ENCODE measurements around the gene GALR1.
A peak's percentile ranks its signal among the peaks of the same experiment; 100 is the strongest.
"Not testable (repeated sequence)": the region's sequence is repeated elsewhere in the genome, so short reads cannot be mapped to it uniquely, and the experiment has no call there.

The GALR1 gene, protein sequence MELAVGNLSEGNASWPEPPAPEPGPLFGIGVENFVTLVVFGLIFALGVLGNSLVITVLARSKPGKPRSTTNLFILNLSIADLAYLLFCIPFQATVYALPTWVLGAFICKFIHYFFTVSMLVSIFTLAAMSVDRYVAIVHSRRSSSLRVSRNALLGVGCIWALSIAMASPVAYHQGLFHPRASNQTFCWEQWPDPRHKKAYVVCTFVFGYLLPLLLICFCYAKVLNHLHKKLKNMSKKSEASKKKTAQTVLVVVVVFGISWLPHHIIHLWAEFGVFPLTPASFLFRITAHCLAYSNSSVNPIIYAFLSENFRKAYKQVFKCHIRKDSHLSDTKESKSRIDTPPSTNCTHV

DNA sequence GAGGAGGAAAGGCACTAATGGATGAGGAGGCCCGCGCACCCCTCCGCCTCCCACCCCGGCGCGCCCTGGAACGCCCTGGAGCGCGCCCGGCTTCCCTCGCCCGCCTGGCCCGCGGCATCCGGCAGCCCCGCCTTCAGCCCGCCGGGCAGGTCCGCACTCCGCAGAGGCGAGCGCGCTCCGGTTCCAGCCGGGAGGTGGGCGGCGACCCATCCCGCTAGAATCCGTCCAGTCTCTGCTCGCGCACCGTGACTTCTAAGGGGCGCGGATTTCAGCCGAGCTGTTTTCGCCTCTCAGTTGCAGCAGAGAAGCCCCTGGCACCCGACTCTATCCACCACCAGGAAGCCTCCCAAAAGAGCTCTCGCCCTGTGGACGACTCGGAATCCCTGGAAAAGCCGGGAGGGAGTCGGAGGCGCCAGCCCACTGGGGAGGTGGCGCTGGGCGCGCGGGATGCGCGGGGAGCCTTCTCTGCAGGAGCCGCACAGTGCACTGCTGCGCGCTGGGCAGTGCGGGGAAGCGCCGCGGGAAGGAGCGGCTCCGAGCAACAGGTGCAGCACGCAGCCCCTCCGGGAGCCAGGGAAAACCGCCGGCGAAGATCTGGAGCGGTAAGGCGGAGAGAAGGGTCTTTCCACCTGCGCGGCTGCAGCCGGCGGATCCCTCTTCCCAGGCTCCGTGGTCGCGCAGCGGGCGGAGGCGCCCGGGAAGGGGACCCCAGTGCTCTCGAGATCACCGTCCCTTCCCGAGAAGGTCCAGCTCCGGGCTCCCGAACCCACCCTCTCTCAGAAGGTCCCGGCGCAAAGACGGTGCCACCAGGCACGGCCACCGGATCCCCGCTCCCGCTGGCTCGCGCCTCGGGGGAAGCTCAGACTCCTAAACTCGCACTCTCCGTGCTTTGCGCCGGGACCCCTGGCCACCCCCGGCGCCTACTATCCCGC, at the start of gene GALR1:
Gene GALR1 (plus strand): TSS at position 280 of the 932 bp plus-strand sequence. CDS start 701 bp downstream, outside the sequence.
- DNase-seq = no peak

DNA sequence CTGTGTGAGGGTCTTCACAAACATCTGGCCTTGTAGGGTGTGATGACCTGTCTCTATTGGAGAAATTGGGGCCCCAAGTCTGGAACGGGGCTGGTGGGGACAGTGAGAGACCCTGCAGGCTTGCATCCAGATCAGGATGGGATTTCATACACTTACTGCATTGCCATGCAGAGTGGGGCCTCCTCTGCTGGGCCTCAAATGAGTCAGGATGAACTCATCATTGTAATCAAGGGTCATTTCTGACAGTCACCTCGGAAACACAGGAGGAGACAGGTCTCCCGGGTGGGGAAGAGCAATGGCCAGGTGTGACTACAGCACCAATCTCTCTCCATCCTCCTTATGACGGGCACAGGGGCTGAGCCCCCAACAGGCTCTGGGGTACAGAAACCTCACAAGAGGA, 48.1 kb upstream of the GALR1 start:
- no peak for DNase-seq

DNA sequence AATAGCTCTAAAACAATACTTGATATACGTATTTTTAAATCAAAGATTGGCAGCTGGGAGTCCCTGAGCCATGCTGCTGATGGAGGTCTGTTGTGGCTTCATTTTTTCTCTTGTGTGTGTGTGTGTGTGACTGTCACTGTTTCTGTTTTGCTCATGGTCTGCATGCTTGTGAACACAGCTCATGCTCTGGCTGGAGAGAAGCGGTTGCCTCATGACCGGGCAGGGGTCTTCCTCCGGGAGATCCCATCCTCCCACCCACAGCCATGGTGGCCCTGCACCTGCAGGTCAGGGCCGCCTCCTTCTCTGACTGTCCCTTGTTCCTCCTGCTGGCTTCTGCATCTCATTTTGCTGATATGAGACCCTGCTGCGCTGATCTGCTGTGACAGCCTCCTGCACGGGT, 47.3 kb upstream of the GALR1 start:
- DNase-seq = no peak

DNA sequence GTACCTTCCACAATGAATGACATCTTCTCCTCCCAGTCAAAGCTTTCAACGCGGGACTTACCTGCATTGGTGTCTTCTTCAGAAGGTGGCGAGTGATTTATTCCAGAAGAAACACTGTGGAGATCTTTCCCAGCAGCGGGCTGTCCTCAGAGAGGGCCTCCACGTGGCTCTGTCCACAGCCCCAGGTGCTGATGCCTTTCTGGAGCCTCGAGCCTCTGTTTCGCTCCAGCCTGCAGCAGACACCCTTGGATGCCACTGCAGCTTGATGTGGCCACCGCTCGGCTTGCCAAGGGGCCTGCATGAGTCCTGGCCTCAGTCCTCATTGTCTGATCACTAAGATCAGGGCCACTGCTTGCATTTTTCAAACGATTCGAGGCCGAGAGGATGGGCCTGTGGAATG, 46.6 kb upstream of the GALR1 start:
- DNase-seq = no peak

DNA sequence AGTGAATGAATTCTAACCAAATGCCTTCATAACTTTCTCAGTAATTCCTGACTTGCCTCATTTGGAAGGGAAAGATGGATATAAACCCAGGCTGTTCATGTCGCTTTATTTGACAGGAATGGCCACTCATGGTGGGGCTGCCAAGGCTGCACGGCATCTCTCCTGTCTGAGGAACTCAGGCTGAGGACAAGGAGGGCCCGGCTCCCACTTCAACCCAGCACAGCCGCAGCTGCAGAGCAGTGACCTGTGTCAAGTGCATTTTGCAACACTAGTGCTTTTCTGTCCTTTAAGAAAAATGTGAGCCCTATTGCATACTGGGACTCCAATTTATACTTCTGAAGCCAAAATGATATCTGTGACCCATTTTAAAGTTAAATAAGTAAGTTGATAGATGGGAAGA, 45.8 kb upstream of the GALR1 start:
- DNase-seq = no peak

DNA sequence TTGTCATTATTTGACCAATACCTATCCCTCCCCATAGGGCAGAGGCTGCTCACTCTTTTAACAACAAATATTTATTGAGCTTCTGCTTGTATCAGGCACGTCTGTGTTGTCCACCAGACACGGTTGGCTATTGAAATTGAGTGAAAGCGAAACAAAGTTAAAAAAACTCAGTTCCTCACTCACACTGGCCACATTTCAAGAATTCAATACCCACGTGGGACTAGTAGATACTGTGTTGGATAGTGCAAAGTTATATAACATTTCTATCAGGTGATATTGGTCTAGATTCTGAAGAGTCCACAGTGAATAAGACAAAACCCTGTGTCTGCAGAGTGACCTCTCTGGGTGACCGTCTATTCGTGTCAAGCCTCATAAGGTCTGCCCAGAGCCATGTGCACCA, 43.9 kb upstream of the GALR1 start:
- DNase-seq = no peak

DNA sequence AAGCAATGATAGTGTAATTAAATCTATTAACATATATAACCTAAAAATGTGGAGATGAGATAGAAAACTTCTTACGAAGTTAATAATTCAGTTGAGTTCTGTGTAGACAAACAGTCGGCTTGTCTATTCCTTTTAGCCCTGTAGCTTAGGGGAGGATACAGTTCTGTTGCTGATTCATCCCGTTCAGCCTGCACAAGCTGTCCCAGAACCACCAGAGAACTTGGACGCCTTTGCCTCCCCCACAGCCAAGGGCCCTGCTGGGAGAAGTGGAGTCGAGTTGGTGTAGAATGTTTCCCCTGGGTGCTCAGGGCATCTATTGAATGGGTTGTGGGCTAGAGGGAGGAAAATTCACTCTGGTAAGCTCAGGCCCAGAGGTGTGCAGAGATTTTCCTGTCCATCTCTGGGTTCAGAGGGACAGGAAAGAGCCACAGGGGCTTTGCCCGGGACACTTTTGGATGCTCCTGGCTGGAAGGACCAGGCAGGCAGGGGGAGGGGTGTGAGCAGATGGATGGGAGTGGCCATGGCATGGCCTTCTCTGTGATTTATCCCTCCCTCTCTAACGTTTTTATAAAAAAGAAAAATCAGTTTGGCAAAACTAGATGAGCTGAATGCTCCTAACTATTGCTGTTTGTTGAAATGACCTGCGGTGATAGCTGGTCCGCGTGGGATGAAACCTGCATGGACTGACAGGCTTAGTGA, 42.8 kb upstream of the GALR1 start:
- DNase-seq = no peak

DNA sequence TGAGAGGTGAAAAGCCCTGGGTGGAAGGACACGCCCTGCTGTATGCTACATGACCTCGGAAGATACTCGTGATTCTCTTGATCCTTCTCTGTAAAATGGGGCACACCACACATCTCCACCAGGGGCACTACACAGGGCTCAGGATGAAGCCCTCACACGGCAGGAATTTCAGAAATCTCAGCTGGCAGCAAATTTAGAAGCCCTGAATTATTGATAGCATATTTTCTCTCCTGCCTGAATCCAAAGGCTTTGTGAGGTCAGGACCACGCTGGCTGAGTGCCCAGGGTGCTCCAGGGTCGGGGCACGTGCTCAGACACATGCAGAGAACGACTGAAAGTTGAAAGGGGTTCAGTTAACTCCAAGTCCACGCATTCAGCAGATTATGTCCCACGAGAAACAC, 42.1 kb upstream of the GALR1 start:
- DNase-seq = peak; percentile 41

DNA sequence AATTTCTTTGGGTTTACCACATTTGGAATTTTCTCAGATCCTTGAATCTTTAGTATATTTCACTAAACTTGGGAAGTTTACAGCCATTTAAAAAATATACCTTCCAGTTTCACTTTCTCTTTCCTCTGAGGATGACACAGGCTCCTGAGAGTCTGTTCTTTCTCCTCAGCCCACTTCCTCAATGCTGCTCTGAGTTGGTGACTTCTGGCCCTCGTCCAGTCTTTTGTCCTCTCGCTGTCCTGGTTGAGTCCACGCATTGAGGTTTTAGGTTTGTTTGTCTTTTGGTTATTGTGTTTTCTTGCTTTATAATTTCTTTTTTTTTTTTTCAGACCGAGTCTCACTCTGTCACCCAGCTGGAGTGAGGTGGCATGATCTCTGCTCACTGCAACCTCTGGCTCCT, 40.7 kb upstream of the GALR1 start:
- peak; percentile 19 for DNase-seq

DNA sequence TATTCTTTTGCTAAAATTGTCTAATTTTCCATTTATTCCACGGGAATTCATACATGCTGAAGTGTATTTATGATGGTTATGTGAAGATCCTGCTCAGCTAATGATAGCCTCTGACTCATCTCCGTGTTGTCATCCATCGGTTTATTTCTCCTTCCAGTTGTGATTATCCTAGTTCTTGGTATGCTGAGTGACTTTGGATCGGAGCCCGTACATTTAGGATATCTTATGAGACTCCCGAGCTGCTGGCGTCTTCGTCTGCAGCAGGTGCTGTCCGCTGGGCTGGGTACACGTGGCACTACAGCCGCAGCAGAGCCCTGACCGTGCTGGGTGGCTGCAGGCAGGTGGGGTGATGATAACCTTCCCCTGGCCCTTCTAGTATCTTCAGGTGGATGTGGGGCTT, 40.1 kb upstream of the GALR1 start:
- DNase-seq = no peak

DNA sequence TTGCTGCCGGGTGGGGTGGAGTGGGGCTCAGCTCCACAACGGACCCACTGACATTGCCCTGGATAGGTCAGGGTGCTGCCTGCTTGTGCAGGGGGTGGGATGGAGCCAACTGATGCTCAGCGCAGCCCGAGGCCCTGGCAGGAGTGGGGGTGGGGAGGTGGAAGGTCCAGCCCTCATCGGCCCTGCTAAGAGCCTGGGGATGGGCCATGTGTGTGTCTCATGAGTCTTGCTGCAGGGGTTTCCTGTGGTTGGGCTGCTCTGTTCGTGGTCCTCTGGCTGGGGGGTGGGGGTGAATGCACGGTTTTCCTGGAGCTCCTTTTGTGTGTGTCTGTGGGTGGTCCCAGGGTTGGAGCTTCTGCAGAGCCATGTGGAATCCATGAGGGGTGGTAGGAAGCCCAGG, 39.4 kb upstream of the GALR1 start:
- DNase-seq = no peak

DNA sequence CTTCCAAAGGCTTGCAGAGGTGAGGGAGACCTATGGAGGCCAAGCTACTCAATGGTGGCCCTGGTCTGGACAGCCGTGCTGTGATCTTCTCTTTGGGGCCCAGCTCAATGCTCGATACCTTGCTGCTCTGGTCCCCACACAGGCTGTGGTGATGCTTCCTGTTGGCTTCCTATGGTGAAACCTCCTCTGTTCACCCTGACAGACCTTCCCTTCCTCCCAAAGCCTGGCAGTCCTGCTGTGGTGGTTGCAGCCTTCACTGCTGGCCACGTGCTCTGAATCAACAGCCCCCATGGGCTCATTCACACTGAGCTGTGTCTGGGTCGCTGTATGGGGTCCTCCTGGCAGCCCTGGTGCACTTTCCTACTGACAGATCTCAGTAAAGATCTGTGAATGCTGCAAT, 31.0 kb upstream of the GALR1 start:
- DNase-seq = no peak

DNA sequence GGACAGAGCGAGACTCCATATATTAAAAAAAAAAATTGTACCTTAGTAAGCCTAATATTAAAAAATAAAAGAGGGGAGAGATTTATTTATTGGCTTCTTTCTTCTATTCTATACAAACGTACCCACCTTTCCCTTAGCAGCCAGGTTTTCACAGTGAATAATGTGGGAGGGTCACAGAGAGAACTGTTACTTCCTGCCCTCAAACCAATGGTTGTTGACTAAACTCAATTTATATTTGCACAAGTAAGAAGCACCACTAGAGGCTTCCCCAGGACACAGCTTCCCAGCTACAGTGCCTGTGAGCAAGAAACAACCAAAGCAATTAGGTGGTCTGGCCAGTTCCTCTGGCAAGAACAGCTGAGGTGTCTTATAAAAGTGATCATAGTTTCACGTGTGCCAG, 28.9 kb upstream of the GALR1 start:
- no peak for DNase-seq

DNA sequence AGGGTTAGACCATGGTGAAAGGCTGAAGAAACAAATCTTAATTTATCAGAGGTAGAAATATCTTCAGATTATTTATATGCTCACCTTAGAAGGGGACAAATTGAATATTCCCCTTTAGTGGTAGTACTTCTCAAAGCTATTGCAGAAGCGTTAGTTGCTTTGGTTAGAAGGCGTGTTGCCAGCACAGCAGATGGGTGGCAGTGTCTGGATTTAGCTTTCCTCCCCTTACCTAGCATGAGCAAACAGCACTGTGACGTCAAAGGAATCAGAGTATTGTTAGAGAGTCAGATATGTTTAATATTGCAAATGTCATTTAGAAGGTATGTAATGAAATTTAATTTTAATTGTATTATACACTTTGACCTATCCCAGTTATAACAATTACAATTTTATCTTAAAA, 27.2 kb upstream of the GALR1 start:
- no peak for DNase-seq

DNA sequence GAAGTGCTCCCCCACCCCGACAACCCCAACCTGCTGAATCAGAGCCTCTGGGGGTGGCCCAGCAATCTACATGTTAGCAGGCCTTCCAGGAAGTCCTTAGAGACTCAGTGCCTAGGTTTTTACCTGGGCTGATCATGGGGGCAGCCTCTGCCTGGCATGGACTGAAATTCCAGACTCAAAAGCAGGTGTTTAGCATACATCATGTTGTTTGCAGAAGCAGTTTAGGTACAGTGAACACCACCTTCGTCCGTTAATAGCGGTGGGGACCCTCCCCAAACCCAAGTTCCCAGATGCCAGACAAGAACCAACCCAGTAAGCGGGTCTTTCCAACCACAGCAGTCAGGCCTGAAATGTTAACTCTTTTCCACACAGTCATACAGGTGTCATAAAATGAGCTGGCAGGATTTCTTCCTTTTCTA, 26.4 kb upstream of the GALR1 start:
- DNase-seq = no peak

DNA sequence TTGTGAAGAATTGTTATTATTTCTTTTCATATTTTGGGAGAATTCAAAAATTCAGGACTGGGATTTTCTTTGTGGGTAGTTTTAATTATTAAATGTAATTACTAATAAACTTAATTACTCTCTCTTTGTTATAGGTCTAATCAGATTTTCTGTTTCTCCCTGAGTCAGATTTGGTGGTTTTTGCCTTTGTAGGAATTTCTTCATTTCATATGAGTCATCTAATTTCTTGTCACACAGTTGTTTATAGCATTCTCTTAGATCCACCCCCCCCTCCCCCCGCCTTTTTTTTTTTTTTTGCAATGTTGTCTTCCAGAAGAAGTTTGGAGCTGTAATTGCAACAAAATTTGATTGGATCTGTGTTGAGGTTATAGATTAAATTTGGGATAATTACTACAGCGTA, 26.0 kb upstream of the GALR1 start:
- DNase-seq = no peak

DNA sequence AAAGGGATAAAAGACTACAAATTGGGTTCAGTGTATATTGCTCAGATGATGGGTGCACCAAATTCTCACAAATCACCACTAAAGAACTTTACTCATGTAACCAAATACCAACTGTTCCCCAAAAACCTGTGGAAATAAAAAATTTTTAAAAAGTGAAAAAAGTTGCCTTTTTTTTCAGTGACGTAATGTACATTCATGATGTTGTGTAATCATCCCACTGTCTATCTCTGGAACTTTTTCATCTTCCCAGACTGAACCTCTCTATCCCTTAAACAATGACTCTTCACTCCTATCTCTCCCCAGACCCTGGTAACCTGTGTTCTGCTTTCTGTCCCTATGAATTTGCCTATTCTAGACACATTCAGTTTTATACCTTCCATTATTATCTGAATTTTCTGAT, 19.0 kb upstream of the GALR1 start:
- no peak for DNase-seq

DNA sequence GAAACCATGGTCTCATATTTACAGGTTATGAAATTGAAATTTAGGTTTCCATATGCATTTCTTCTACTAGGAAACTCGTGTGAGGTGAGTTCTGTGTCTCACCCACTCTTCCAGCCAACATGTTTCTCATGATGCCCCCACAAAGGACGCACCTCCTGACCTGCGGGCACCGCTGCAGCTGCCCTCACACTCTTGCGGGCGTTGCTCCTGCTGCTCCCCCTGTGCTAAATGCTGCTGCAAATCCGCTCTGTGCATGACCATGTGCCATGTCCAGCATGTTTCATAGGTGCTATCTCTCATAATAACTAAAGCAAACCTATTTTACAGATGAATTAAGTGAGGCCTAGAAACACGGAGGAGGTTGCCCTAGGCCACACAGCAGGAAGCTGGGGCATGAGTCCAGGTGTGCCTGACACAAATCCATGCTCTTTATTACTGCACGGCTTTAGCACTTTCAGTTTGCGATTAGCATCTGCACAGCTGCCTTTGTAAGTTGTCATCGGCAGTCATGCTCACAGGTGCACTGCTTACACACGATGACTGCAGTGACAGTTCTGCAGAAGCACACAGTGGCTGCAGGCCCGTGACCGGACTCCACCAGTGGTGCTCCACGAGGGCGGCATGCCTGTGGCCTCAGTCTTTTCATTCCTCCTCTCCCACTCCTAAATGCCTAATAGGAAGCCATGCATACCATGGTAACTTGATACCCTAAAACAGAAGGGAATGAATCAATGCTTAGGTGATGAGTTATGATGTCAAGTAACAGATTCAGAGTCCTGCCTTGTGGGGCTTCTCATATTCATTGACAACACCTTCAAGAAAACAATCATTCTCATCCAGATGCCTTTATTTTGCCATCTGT, 14.9 kb upstream of the GALR1 start:
- no peak for DNase-seq

DNA sequence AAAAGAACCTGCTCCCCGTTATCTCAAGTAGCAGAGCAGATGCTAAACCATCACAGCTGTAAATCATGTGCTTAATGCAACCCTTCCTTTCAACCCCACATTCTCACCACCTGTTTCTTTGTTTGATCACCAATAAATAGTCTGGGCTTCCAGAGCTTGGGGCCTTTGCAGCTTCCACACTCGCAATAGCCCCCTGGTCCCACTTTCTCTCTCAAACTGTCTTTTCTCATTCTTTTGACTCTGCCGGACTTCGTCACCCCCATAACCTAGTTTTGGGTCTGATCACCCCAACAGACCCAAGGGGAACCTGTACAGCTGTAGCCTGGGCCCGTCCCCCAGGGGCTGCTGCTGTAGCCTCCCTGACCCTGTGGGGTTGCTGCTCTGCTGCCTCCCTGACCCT, 10.4 kb upstream of the GALR1 start:
- not testable (repeated sequence) for DNase-seq

DNA sequence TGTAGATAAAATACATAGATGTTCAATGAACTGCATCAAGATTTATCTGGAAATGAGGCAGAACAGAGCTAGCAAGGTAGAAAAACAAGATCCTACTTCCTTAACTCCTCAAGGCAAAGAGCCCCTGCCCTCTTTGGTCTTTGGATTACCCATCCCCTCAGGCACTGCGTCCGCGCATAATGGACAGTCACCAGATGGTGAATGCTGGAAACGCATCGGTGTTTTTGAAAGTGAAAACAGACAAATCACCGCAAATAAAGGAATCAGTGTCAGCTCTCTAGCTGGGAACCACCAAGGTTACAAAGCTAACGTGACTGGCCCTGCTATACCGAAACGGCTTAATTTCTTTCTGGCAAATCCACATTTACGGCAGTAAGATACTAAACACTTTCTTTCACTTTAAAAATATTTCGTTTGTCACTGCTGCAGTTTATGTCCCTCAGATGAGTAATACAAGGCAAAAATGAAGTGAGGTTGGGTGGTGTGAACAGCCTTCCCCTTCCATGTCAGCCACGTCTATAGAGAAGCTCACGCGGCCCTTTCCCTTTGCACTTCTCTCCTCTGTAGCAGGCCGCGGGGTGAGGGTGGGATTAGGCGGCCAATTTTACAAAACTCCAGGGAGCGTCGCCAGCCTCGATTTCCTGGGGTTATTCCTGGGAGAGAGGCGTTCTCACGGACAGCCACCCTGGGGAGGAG, 627 bp upstream of the GALR1 start:
- DNase-seq = no peak

DNA sequence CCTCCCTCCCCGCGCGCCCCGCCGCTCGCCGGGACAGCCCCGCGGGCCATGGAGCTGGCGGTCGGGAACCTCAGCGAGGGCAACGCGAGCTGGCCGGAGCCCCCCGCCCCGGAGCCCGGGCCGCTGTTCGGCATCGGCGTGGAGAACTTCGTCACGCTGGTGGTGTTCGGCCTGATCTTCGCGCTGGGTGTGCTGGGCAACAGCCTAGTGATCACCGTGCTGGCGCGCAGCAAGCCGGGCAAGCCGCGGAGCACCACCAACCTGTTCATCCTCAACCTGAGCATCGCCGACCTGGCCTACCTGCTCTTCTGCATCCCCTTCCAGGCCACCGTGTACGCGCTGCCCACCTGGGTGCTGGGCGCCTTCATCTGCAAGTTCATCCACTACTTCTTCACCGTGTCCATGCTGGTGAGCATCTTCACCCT, 865 bp downstream of the GALR1 start:
- no peak for DNase-seq

All from activated T-cell treated with anti-CD3 and anti-CD28 coated beads for 4 hours (primary cell).